K562 (cell line): ENCODE results near the gene KLHL30. TPM values are rescaled to one million over a fixed set of nuclear protein-coding genes. Genes with fewer than 3 reads are reported as not detected.

Experiments
- ARID1B ChIP-seq: fragments of 450-650 bp; IDR thresholded peaks from 2 replicates; pipeline ENCODE4 v1.6.1; 2016; ENCODE audit warnings: antibody characterized with exemption, mild to moderate bottlenecking, inconsistent platforms
- C11orf30 ChIP-seq: fragments of 450-650 bp; IDR thresholded peaks from 2 replicates; pipeline ENCODE4 v1.6.1; 2016; ENCODE audit warnings: low read depth, mild to moderate bottlenecking
- FOSL1 ChIP-seq: fragments of 200-800 bp; sonication (Bioruptor generic); conservative IDR thresholded peaks from 2 replicates; pipeline ENCODE4 v1.6.1; 2016; ENCODE audit warnings: missing genetic modification characterization, missing compliant biosample characterization
- FOXJ2 ChIP-seq: fragments of 200-800 bp; sonication (Bioruptor generic); IDR thresholded peaks from 2 replicates; pipeline ENCODE4 v1.6.1; 2016; ENCODE audit warnings: missing genetic modification characterization, missing compliant biosample characterization
- JUN ChIP-seq, 2 experiments: sonication (generic) in 1 of 2; formaldehyde crosslinking in 1 of 2; IDR thresholded peaks; 2 replicates each; pipeline versions ENCODE4 v1.6.1 to v1.8.0; 2012 to 2022; ENCODE audit warnings: borderline replicate concordance in 2 of 2, mild to moderate bottlenecking in 2 of 2, improper control_type of control experiment in 1 of 2, low read depth in 1 of 2, low read length in 1 of 2, missing genetic modification reagents in 1 of 2
- NFXL1 ChIP-seq: fragments of 450-650 bp; formaldehyde crosslinking; IDR thresholded peaks from 2 replicates; pipeline ENCODE4 v1.4.0; 2021; ENCODE audit warnings: mild to moderate bottlenecking
- NUFIP1 ChIP-seq: fragments of 450-650 bp; IDR thresholded peaks from 2 replicates; pipeline ENCODE4 v1.6.1; 2018; ENCODE audit not compliant: partially characterized antibody
- RBM22 ChIP-seq: fragments of 200-400 bp; formaldehyde crosslinking; IDR thresholded peaks from 2 replicates; pipeline ENCODE4 v1.6.1; 2018; ENCODE audit warnings: low read length, low read depth; ENCODE audit not compliant: poor library complexity, severe bottlenecking
- RCOR1 ChIP-seq, 2 experiments: IDR thresholded peaks; 2 replicates each; pipeline ENCODE4 v1.6.1; 2012; ENCODE audit warnings: low read depth in 2 of 2, low read length in 2 of 2, borderline replicate concordance in 1 of 2, improper control_type of control experiment in 1 of 2
- SMAD4 ChIP-seq: fragments of 250-450 bp; sonication (Bioruptor Pico); conservative IDR thresholded peaks from 2 replicates; pipeline ENCODE4 v1.8.0; 2021; ENCODE audit warnings: inconsistent platforms, mild to moderate bottlenecking, moderate library complexity
- TAF15 ChIP-seq: fragments of 200-400 bp; formaldehyde crosslinking; IDR thresholded peaks from 2 replicates; pipeline ENCODE4 v1.6.1; 2017; ENCODE audit warnings: mild to moderate bottlenecking, low read depth, low read length, moderate library complexity
- TAF7 ChIP-seq: fragments of 450-650 bp; IDR thresholded peaks from 2 replicates; pipeline ENCODE4 v1.6.1; 2016; ENCODE audit warnings: missing genetic modification characterization, missing compliant biosample characterization
- ZBED1 ChIP-seq: IDR thresholded peaks from 2 replicates; pipeline ENCODE4 v1.6.1; 2014
- ZNF316 ChIP-seq: fragments of 450-650 bp; IDR thresholded peaks from 2 replicates; pipeline ENCODE4 v1.6.1; 2016
- ZNF76 ChIP-seq: fragments of 250-450 bp; sonication (Bioruptor Pico); IDR thresholded peaks from 2 replicates; pipeline ENCODE4 v1.4.0; 2020; ENCODE audit warnings: mild to moderate bottlenecking, moderate library complexity, borderline replicate concordance
- polyA plus RNA-seq, 8 experiments: library from polyadenylated mRNA; depleted of rRNA in 4 of 8; stranded (reverse) in 5 of 8; unstranded in 3 of 8; fragments of >200 nt; fragmentation: Nextera tagmentation in 2 of 8; fragmentation: Illumina TruSeq in 1 of 8; extraction: Ambion mirVana in 2 of 8; extraction: Trizol in 1 of 8; gene quantifications; 2 replicates each; pipeline versions ENCODE4 v1.2.1 to v1.2.3, GENCODE V29; 2011 to 2014; ENCODE audit warnings: inconsistent platforms in 1 of 8, missing spikeins in 1 of 8
- total RNA-seq, 7 experiments: library from RNA; depleted of rRNA in 6 of 7; stranded (reverse); fragments of >200 nt in 6 of 7; fragmentation: Illumina TruSeq in 2 of 7; extraction: Trizol in 2 of 7; gene quantifications; 2 replicates each; pipeline versions ENCODE4 v1.2.1 to v1.2.3, GENCODE V29; 2011 to 2021; ENCODE audit warnings: low replicate concordance in 1 of 7
- TF ChIP-seq, protein P1 (sequence below): fragments of 450-650 bp; IDR thresholded peaks from 2 replicates; pipeline ENCODE4 v1.6.1; 2016; ENCODE audit warnings: low read depth, mild to moderate bottlenecking, moderate library complexity
- TF ChIP-seq, protein P2 (sequence below), 2 experiments: fragments of 450-650 bp in 1 of 2; sonication (generic) in 1 of 2; formaldehyde crosslinking; conservative IDR thresholded peaks; 2 replicates each; pipeline versions ENCODE4 v1.4.0 to v1.8.1; 2020 to 2022; ENCODE audit warnings: mild to moderate bottlenecking in 1 of 2, missing genetic modification reagents in 1 of 2
- TF ChIP-seq, protein P3 (sequence below): sonication (generic); formaldehyde crosslinking; IDR thresholded peaks from 2 replicates; pipeline ENCODE4 v1.9.0; 2022; ENCODE audit warnings: mild to moderate bottlenecking, missing genetic modification reagents
- TF ChIP-seq, protein P4 (sequence below): fragments of 450-650 bp; IDR thresholded peaks from 2 replicates; pipeline ENCODE4 v1.6.1; 2018; ENCODE audit not compliant: partially characterized antibody
- TF ChIP-seq, protein P5 (sequence below): fragments of 250-450 bp; sonication (Bioruptor Pico); IDR thresholded peaks from 2 replicates; pipeline ENCODE4 v1.4.0; 2020
- TF ChIP-seq, protein P6 (sequence below), 2 experiments: fragments of 450-650 bp in 1 of 2; sonication (generic) in 1 of 2; formaldehyde crosslinking in 1 of 2; IDR thresholded peaks in 1 of 2; conservative IDR thresholded peaks in 1 of 2; 2 replicates each; pipeline versions ENCODE4 v1.6.1 to v1.8.1; 2016 to 2023; ENCODE audit warnings: mild to moderate bottlenecking in 2 of 2, moderate library complexity in 2 of 2, inconsistent platforms in 1 of 2, missing genetic modification reagents in 1 of 2

The KLHL30 gene
- total and polyA plus RNA-seq, 9 of the 15 experiments (the other 6 are each of a cell fraction or from before 2014, with no cell fraction given) = 0.04 TPM; not detected in 8

DNA sequence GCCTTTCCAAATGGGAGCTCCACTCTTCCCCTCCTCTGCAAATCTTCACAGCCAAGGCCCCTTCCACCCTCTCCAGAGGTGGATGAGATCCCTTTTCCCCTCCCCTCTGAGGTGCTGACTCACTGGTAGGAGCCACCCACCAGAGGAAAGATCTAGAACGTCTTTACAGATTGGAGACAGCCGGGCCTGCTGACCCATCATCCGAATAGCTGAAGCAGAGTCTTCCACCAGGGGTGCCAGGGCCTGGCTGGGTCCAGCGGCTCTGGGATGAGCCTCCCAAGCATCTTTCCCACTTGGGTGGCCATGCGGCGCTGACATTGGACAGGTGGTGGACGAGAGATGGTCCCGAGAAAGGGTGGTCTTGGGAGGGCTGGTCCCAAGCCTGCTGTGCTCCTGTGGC is 29.3 kb downstream of the KLHL30 start (continued):
- TF ChIP-seq NFXL1 (CRISPR knock-in tag) = 0 out of 2 replicates have a peak, but pooled peaks have one; percentile 36
- TF ChIP-seq, protein P1, sequence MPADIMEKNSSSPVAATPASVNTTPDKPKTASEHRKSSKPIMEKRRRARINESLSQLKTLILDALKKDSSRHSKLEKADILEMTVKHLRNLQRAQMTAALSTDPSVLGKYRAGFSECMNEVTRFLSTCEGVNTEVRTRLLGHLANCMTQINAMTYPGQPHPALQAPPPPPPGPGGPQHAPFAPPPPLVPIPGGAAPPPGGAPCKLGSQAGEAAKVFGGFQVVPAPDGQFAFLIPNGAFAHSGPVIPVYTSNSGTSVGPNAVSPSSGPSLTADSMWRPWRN = no peak
- no peak for TF ChIP-seq ZBED1
- TF ChIP-seq ZNF316 = peak; percentile 54; the same call in 1 of the 2 replicates
- 0 out of 2 replicates have a peak, but pooled peaks have one; percentile 27 for TF ChIP-seq FOSL1 (tag)
- TF ChIP-seq FOXJ2 = no peak
- no peak for TF ChIP-seq TAF7
- TF ChIP-seq JUN (IDR thresholded peaks at IDR 0.05; ENCODE audit: borderline replicate concordance, low read depth, low read length) = peak; percentile 44; the same call in 1 of the 2 replicates
- TF ChIP-seq JUN (CRISPR knock-in tag; IDR thresholded peaks at IDR 0.05; ENCODE audit: borderline replicate concordance) = no peak
- TF ChIP-seq RBM22 = no peak
- no peak for TF ChIP-seq NUFIP1
- TF ChIP-seq, protein P2, sequence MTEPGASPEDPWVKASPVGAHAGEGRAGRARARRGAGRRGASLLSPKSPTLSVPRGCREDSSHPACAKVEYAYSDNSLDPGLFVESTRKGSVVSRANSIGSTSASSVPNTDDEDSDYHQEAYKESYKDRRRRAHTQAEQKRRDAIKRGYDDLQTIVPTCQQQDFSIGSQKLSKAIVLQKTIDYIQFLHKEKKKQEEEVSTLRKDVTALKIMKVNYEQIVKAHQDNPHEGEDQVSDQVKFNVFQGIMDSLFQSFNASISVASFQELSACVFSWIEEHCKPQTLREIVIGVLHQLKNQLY (CRISPR knock-in tag; conservative IDR thresholded peaks at IDR 0.05) = no peak
- TF ChIP-seq TAF15 = no peak
- TF ChIP-seq SMAD4 (CRISPR knock-in tag) = 0 out of 2 replicates have a peak, but pooled peaks have one; percentile 21
- TF ChIP-seq ZNF76 (CRISPR knock-in tag) = no peak
- TF ChIP-seq, protein P3, sequence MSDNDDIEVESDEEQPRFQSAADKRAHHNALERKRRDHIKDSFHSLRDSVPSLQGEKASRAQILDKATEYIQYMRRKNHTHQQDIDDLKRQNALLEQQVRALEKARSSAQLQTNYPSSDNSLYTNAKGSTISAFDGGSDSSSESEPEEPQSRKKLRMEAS (CRISPR knock-in tag) = no peak
- peak in 1 of 2 experiments; percentile 25; a peak in 1 of 4 replicates for TF ChIP-seq RCOR1 (IDR thresholded peaks at IDR 0.05; ENCODE audit: borderline replicate concordance in 1 of 2, low read depth in 2 of 2, low read length in 2 of 2)
- TF ChIP-seq, protein P4, sequence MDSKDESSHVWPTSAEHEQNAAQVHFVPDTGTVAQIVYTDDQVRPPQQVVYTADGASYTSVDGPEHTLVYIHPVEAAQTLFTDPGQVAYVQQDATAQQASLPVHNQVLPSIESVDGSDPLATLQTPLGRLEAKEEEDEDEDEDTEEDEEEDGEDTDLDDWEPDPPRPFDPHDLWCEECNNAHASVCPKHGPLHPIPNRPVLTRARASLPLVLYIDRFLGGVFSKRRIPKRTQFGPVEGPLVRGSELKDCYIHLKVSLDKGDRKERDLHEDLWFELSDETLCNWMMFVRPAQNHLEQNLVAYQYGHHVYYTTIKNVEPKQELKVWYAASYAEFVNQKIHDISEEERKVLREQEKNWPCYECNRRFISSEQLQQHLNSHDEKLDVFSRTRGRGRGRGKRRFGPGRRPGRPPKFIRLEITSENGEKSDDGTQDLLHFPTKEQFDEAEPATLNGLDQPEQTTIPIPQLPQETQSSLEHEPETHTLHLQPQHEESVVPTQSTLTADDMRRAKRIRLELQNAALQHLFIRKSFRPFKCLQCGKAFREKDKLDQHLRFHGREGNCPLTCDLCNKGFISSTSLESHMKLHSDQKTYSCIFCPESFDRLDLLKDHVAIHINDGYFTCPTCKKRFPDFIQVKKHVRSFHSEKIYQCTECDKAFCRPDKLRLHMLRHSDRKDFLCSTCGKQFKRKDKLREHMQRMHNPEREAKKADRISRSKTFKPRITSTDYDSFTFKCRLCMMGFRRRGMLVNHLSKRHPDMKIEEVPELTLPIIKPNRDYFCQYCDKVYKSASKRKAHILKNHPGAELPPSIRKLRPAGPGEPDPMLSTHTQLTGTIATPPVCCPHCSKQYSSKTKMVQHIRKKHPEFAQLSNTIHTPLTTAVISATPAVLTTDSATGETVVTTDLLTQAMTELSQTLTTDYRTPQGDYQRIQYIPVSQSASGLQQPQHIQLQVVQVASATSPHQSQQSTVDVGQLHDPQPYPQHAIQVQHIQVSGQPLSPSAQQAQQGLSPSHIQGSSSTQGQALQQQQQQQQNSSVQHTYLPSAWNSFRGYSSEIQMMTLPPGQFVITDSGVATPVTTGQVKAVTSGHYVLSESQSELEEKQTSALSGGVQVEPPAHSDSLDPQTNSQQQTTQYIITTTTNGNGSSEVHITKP = peak; percentile 33
- TF ChIP-seq, protein P5, sequence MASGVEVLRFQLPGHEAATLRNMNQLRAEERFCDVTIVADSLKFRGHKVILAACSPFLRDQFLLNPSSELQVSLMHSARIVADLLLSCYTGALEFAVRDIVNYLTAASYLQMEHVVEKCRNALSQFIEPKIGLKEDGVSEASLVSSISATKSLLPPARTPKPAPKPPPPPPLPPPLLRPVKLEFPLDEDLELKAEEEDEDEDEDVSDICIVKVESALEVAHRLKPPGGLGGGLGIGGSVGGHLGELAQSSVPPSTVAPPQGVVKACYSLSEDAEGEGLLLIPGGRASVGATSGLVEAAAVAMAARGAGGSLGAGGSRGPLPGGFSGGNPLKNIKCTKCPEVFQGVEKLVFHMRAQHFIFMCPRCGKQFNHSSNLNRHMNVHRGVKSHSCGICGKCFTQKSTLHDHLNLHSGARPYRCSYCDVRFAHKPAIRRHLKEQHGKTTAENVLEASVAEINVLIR (CRISPR knock-in tag) = no peak
- TF ChIP-seq, protein P6, sequence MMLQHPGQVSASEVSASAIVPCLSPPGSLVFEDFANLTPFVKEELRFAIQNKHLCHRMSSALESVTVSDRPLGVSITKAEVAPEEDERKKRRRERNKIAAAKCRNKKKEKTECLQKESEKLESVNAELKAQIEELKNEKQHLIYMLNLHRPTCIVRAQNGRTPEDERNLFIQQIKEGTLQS (IDR thresholded peaks at IDR 0.05) = peak; percentile 41; the same call in 1 of the 2 replicates
- TF ChIP-seq, protein P6 (CRISPR knock-in tag; conservative IDR thresholded peaks at IDR 0.05) = no peak
- peak; percentile 22; the same call in 1 of the 2 replicates for TF ChIP-seq ARID1B
- peak; percentile 88 for TF ChIP-seq C11orf30
